ENCODE measurements around the gene DYRK1A. TPM values are rescaled to one million over a fixed set of nuclear protein-coding genes. Genes with fewer than 3 reads are reported as not detected.
"Not testable (repeated sequence)": the region's sequence is repeated elsewhere in the genome, so short reads cannot be mapped to it uniquely, and the experiment has no call there.

Gene DYRK1A
- total RNA-seq, 1 donor from 2014 or later: 64.6 TPM

DNA sequence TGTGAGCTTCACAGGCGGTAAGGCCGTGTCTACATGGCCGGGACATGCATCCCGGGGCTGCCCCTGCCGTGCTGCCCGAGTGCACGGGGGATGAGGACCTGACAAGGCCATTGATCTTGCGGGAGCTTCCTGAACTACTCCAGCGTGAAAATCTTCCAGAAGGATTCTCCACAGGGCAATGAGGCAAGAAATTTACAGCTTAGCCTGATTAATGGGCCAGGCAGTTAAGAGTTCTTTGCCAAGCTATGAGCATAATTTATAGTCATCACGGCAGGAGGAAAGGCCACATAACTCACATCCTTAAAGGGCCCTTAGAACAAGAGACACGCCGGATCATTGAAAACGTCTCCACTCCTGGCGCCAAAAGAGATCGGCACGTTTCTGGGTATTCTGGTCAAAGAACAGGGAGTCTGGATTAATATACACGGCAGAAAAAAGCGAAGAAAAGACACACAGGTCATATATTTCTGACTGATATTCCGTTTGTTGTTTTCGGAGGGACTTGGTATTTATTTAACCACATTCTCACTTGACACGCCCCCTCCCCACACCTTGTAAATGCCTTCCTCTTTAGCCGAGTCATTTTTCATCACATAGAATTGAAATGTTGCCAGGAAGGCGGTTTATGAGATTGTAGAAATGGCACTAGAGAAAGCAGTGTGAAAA is 180.5 kb downstream of the DYRK1A start:
- Histone ChIP-seq H3K27me3 (ENCODE audit: low read depth) (no peaks in the 10 kb centered on the region), H3K4me3 (no peak overlapping the region), H3K27ac (replicated peaks) (no peak overlapping the region), H3K36me3 (no peaks in the 10 kb centered on the region), H3K4me1 (peaks cover 14% of the 10 kb centered on the region), H3K9me3 (replicated peaks) (peaks cover 10% of the 10 kb centered on the region)
- intact Hi-C loops (cut with micrococcal nuclease): no loop called here
- no peak for DNase-seq
- TF ChIP-seq, protein P1, sequence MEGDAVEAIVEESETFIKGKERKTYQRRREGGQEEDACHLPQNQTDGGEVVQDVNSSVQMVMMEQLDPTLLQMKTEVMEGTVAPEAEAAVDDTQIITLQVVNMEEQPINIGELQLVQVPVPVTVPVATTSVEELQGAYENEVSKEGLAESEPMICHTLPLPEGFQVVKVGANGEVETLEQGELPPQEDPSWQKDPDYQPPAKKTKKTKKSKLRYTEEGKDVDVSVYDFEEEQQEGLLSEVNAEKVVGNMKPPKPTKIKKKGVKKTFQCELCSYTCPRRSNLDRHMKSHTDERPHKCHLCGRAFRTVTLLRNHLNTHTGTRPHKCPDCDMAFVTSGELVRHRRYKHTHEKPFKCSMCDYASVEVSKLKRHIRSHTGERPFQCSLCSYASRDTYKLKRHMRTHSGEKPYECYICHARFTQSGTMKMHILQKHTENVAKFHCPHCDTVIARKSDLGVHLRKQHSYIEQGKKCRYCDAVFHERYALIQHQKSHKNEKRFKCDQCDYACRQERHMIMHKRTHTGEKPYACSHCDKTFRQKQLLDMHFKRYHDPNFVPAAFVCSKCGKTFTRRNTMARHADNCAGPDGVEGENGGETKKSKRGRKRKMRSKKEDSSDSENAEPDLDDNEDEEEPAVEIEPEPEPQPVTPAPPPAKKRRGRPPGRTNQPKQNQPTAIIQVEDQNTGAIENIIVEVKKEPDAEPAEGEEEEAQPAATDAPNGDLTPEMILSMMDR (IDR thresholded peaks at IDR 0.05; ENCODE audit: borderline replicate concordance): no peak

DNA sequence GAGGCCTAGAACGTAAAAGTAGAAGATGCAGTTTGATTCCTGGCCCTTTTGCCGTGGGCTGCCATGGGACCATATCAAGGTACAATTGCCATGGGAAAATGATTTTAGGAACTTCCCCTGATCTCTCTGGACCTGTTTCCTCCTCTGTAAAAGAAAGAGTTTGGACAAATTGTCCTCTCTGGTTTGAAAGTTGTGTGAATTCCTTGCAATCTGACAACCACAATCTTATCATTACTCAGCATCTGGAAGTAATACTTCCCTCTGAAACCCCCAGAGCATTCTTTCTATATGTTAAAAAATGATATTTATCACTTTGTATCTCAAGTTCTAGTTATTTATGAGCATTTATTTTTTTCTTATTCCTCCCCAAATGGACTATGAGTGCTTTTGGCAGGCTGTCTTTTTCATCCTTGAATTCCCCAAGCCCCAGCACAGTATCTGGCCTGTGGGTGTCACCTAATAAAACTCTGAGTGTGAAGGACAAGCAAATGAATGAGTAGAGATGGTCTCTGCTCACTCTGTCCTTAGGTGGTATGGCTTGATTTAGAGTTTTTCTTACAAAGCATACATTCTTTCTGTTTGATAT is 181.1 kb downstream of the DYRK1A start:
- Histone ChIP-seq H3K4me3 (no peak overlapping the region), H3K36me3 (no peaks in the 10 kb centered on the region), H3K4me1 (peaks cover 21% of the 10 kb centered on the region), H3K9me3 (replicated peaks) (peaks cover 4% of the 10 kb centered on the region), H3K27ac (replicated peaks) (no peak overlapping the region), H3K27me3 (ENCODE audit: low read depth) (no peaks in the 10 kb centered on the region)
- intact Hi-C loops (cut with micrococcal nuclease): no loop called here
- TF ChIP-seq, protein P1 (IDR thresholded peaks at IDR 0.05; ENCODE audit: borderline replicate concordance): no peak
- no peak for DNase-seq

DNA sequence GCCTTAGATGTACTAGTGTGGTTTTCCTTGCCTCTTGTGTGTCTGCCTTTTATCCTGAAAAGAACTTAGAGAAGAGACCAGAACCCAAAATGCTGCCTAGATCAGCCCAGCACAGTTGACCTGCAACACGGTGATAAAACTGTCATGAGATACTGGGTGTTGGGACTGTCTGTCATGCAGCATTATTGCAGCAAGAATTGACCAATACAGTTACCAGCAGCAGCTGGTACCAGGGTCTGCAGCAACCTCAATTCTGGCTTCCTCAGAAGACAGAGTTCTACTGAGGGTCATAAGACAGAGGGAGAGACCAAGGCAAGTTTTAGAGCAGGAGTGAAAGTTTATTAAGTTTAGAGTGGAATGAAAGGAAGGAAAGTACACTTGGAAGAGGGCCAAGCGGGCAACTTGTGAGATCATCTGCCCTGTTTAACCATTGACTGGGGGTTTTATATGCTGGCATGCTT is 182.0 kb downstream of the DYRK1A start:
- Histone ChIP-seq H3K27ac (replicated peaks) (no peak overlapping the region), H3K4me1 (peaks cover 28% of the 10 kb centered on the region), H3K9me3 (replicated peaks) (no peaks in the 10 kb centered on the region), H3K27me3 (ENCODE audit: low read depth) (no peaks in the 10 kb centered on the region), H3K36me3 (no peaks in the 10 kb centered on the region), H3K4me3 (no peak overlapping the region)
- DNase-seq: no peak
- intact Hi-C loops (cut with micrococcal nuclease): no loop called here
- TF ChIP-seq, protein P1 (IDR thresholded peaks at IDR 0.05; ENCODE audit: borderline replicate concordance): no peak

DNA sequence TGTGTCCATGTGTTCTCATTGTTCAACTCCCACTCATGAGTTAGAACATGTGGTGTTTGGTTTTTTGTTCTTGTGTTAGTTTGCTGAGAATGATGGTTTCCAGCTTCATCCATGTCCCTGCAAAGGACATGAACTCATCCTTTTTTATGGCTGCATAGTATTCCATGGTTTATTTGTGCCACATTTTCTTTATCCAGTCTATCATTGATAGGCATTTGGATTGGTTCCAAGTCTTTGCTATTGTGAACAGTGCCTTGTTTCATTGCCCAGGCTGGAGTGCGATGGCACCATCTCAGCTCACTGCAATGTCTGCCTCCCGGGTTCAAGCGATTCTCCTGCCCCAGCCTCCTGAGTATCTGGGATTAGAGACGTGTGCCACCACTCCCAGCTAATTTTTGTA is 183.2 kb downstream of the DYRK1A start:
- H3K9me3 ChIP-seq (replicated peaks); H3K27me3 ChIP-seq (ENCODE audit: low read depth); H3K4me3 ChIP-seq; H3K27ac ChIP-seq (replicated peaks); H3K36me3 ChIP-seq; DNase-seq; intact Hi-C loops (cut with micrococcal nuclease): not testable (repeated sequence)
- peaks cover 36% of the 10 kb centered on the region for H3K4me1 ChIP-seq

DNA sequence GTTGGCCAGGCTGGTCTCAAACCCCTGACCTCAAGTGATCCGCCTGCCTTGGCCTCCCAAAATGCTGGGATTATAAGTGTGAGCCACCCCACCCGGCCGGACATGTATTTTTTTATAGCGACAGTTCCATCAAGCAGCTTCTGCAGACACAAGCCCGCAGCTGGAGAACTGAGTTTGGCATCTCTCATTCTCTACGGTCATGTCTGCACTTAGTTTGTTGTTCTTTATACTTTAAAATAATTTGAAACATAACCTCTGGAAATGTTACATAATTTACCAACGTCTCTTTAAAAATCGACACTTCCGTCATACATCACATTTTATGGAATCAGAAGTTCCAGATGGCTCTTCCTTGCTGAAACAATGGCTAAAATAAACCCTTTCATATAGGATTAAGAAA is 183.6 kb downstream of the DYRK1A start:
- Histone ChIP-seq H3K9me3 (replicated peaks) (no peaks in the 10 kb centered on the region), H3K4me1 (peaks cover 40% of the 10 kb centered on the region), H3K27me3 (ENCODE audit: low read depth) (no peaks in the 10 kb centered on the region), H3K36me3 (no peaks in the 10 kb centered on the region), H3K27ac (replicated peaks) (no peak overlapping the region), H3K4me3 (no peak overlapping the region)
- intact Hi-C loops (cut with micrococcal nuclease): no loop called here
- DNase-seq: no peak
- TF ChIP-seq, protein P1 (IDR thresholded peaks at IDR 0.05; ENCODE audit: borderline replicate concordance): no peak

DNA sequence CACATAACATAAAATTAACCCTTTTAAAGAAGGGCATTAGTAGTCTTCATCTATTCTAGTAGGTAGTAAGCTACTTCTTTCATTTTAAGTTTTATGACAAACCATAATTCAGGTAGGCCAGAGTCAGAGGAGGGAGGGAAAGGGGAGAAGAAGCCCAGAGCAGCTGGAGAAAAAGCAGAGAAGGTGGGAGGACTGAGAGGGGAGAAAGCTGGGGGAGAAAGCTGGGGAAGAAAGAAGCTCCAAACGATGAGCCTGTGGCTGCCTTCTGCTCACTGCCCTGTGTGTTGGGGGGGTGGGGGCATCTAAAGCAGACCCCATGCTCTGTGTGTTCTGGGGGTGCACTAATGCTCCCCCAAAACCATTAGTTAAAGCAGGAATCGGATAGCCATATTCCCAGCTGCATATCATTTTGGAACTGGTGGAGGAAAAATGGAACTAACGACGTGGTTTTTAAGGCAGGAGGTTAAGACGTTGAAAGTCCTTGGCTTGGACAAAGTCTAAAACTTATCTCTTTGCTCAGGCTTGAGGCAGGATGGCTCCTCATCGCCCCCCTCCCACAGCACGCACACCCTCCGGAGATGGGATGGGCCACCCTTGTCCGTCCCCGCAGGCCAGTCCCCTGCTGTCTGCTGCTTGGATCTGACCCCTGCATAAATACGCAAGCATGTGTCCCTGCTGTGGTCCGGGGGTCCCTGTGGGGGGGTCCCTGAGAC is 184.2 kb downstream of the DYRK1A start:
- H3K27me3 ChIP-seq (ENCODE audit: low read depth): no peaks in the 10 kb centered on the region
- DNase-seq: no peak
- TF ChIP-seq, protein P1 (IDR thresholded peaks at IDR 0.05; ENCODE audit: borderline replicate concordance): no peak
- H3K9me3 ChIP-seq (replicated peaks): no peaks in the 10 kb centered on the region
- peak overlapping the region; percentile 90 for H3K27ac ChIP-seq (replicated peaks)
- peaks cover 46% of the 10 kb centered on the region for H3K4me1 ChIP-seq
- H3K36me3 ChIP-seq: no peaks in the 10 kb centered on the region
- peak overlapping the region; percentile 31 for H3K4me3 ChIP-seq
- intact Hi-C loops (cut with micrococcal nuclease): no loop called here

Data from left ventricle myocardium inferior (tissue), 1 donor.